Endothelial cell of umbilical vein (primary cell): ENCODE results near the gene AACS. TPM values are rescaled to one million over a fixed set of nuclear protein-coding genes. Genes with fewer than 3 reads are reported as not detected.
"Not testable (repeated sequence)": the region's sequence is repeated elsewhere in the genome, so short reads cannot be mapped to it uniquely, and the experiment has no call there.

Source experiments
- BruUV-seq: library from RNA; stranded (reverse); fragments of 400-500 nt; replicated peaks from 2 replicates; lab custom pipeline; 2021; lab: Mats Ljungman, UMichigan
- CTCF ChIA-PET: fragments of 300-600, 350-600 bp; sonication (Branson Sonifier 250); formaldehyde crosslinking; loops from one replicate; lab custom pipeline; 2021; ENCODE audit warnings: antibody characterized with exemption, inconsistent platforms; lab: Charles Lee
- POLR2A ChIA-PET: fragments of 300-600, 350-600 bp; sonication (Branson Sonifier 250); formaldehyde crosslinking; loops from one replicate; lab custom pipeline; 2021; ENCODE audit warnings: antibody characterized with exemption, inconsistent platforms; lab: Charles Lee
- DNase-seq: peaks from one replicate; pipeline ENCODE4 v3.0.0-alpha.2; 2011; ENCODE audit warnings: low read depth, low spot score
- FAIRE-seq: peaks from 2 replicates; lab custom pipeline; 2011; peaks lifted over from hg19 to GRCh38; lab: Jason Lieb, UNC
- H2AFZ ChIP-seq: 2 replicates; pipeline ENCODE4 v1.6.0; 2012; ENCODE audit warnings: low read depth, low read length, control low read depth, inconsistent platforms
- H3K27ac ChIP-seq: 2 replicates; pipeline ENCODE4 v1.5.1; 2011; ENCODE audit warnings: low read depth, mild to moderate bottlenecking, control low read depth, low read length, moderate library complexity; ENCODE audit not compliant: insufficient read depth
- H3K27me3 ChIP-seq, 2 experiments: 2 replicates each; pipeline versions ENCODE4 v1.6.0 to v1.6.1; 2011; ENCODE audit warnings: low read length in 2 of 2, mixed read lengths in 1 of 2; ENCODE audit not compliant: control insufficient read depth in 2 of 2, insufficient read depth in 2 of 2
- H3K36me3 ChIP-seq, 2 experiments: 2 replicates in 1 of 2; 3 replicates in 1 of 2; pipeline ENCODE4 v1.5.1; 2011; ENCODE audit warnings: low read length in 2 of 2, mild to moderate bottlenecking in 1 of 2, moderate library complexity in 1 of 2; ENCODE audit not compliant: control insufficient read depth in 2 of 2, insufficient read depth in 2 of 2; ENCODE audit errors: extremely low read depth in 1 of 2
- H3K4me1 ChIP-seq: 3 replicates; pipeline ENCODE4 v1.5.1; 2011; ENCODE audit warnings: mild to moderate bottlenecking, low read length; ENCODE audit not compliant: control insufficient read depth, insufficient read depth; ENCODE audit errors: extremely low read depth
- H3K4me2 ChIP-seq: 2 replicates; pipeline ENCODE4 v1.6.1; 2011; ENCODE audit warnings: low read length, control low read depth, mixed read lengths; ENCODE audit not compliant: insufficient read depth
- H3K4me3 ChIP-seq, 3 experiments: fragments of 200-600 bp in 1 of 3; sonication (generic), shearing (Covaris generic) in 1 of 3; replicated peaks in 1 of 3; 2 replicates each; pipeline ENCODE4 v1.5.1; 2011 to 2016; ENCODE audit warnings: control low read depth in 3 of 3, low read length in 3 of 3, mild to moderate bottlenecking in 2 of 3, inconsistent platforms in 1 of 3, low read depth in 1 of 3, moderate library complexity in 1 of 3; ENCODE audit not compliant: insufficient read depth in 1 of 3
- H3K79me2 ChIP-seq: 2 replicates; pipeline ENCODE4 v1.6.0; 2012; ENCODE audit warnings: low read length, inconsistent platforms; ENCODE audit not compliant: control insufficient read depth, insufficient read depth
- H3K9ac ChIP-seq: replicated peaks from 2 replicates; pipeline ENCODE3; 2011; ENCODE audit warnings: low read length, control low read depth; ENCODE audit not compliant: insufficient read depth; ENCODE audit errors: extremely low read depth
- H3K9me1 ChIP-seq: replicated peaks from 3 replicates; pipeline ENCODE4 v1.6.0; 2011; ENCODE audit warnings: mild to moderate bottlenecking, low read length; ENCODE audit not compliant: control insufficient read depth, insufficient read depth; ENCODE audit errors: extremely low read depth
- H3K9me3 ChIP-seq: replicated peaks from 2 replicates; pipeline ENCODE4 v1.5.1; 2012; ENCODE audit warnings: low read length, inconsistent platforms; ENCODE audit not compliant: control insufficient read depth, insufficient read depth
- H4K20me1 ChIP-seq: replicated peaks from 2 replicates; pipeline ENCODE3; 2011; ENCODE audit warnings: mild to moderate bottlenecking, low read length; ENCODE audit not compliant: control insufficient read depth, insufficient read depth; ENCODE audit errors: extremely low read depth
- CTCF ChIP-seq, 2 donors: IDR thresholded peaks; 1 replicate in 1 of 2; 2 replicates in 1 of 2; pipeline ENCODE4 v1.5.1; 2011; ENCODE audit warnings: low read length in 2 of 2, mild to moderate bottlenecking in 2 of 2, moderate library complexity in 2 of 2, control low read depth in 1 of 2, inconsistent platforms in 1 of 2, low read depth in 1 of 2; ENCODE audit not compliant: insufficient read depth in 1 of 2; ENCODE audit errors: extremely low read depth in 1 of 2
- EZH2 ChIP-seq: IDR thresholded peaks from 2 replicates; pipeline ENCODE4 v1.6.1; 2012; ENCODE audit warnings: borderline replicate concordance, low read depth, mild to moderate bottlenecking, moderate library complexity, low read length, inconsistent platforms; ENCODE audit not compliant: severe bottlenecking
- FOS ChIP-seq: IDR thresholded peaks from 2 replicates; pipeline ENCODE4 v1.6.1; 2011; ENCODE audit warnings: mild to moderate bottlenecking, low read length, moderate library complexity, borderline replicate concordance; ENCODE audit not compliant: insufficient read depth
- GATA2 ChIP-seq: IDR thresholded peaks from 2 replicates; pipeline ENCODE4 v1.7.0; 2011; ENCODE audit warnings: low read depth, mild to moderate bottlenecking, moderate library complexity, mixed read lengths, low read length; ENCODE audit not compliant: insufficient read length, insufficient read depth
- JUN ChIP-seq: IDR thresholded peaks from 2 replicates; pipeline ENCODE4 v1.6.1; 2011; ENCODE audit warnings: borderline replicate concordance, low read depth; ENCODE audit not compliant: insufficient read length, insufficient read depth
- MAX ChIP-seq: IDR thresholded peaks from 2 replicates; pipeline ENCODE4 v1.6.1; 2011; ENCODE audit not compliant: insufficient read depth, insufficient read length
- MYC ChIP-seq: IDR thresholded peaks from one replicate; pipeline ENCODE4 v1.6.1; 2011; ENCODE audit warnings: mild to moderate bottlenecking, low read depth, low read length
- POLR2A ChIP-seq: IDR thresholded peaks from 2 replicates; pipeline ENCODE4 v1.6.1; 2012; ENCODE audit warnings: low read depth, mild to moderate bottlenecking, control low read depth, low read length
- POLR2AphosphoS5 ChIP-seq: IDR thresholded peaks from 2 replicates; pipeline ENCODE4 v1.6.1; 2012; ENCODE audit warnings: low read depth, mild to moderate bottlenecking, control low read depth, low read length, moderate library complexity; ENCODE audit not compliant: insufficient read depth
- dilution Hi-C: fragments of 300-500 bp; cut with MboI; formaldehyde crosslinking; loops from one replicate; pipeline ENCODE4 v1.15.0; 2019; ENCODE audit warnings: low sequenced_read_pairs; ENCODE audit not compliant: extremely low pct_ligation_motif_present
- intact Hi-C: fragments of 100-400 bp; cut with micrococcal nuclease; formaldehyde crosslinking; loops from one replicate; pipeline ENCODE4 v1.10.0; 2022
- polyA plus RNA-seq, 4 experiments: library from polyadenylated mRNA; depleted of rRNA in 3 of 4; stranded (reverse) in 3 of 4; unstranded in 1 of 4; fragments of >200 nt; gene quantifications; 2 replicates each; pipeline versions ENCODE4 v1.2.1 to v1.2.3, GENCODE V29; 2011 to 2012; ENCODE audit warnings: missing spikeins in 1 of 4
- total RNA-seq: library from RNA; stranded (reverse); gene quantifications from 2 replicates; pipeline ENCODE4 v1.2.3, GENCODE V29; 2021

Gene AACS
- total and polyA plus RNA-seq, 2 donors (not counting 3 experiments of a cell fraction or from before 2014, with no cell fraction given) = 34.7 to 40.3 TPM

GRCh38 chr12:125111403-125111802, 46.2 kb downstream of the AACS start:
- Histone ChIP-seq H3K4me2 (no peak overlapping the region), H3K4me3 (no peak overlapping the region), H3K9ac (no peak overlapping the region), H2AFZ (no peak overlapping the region), H3K9me3 (no peaks in the 10 kb centered on the region), H3K4me1 (no peaks in the 10 kb centered on the region), H3K27me3 (no peaks in the 10 kb centered on the region), H3K9me1 (no peaks in the 10 kb centered on the region), H3K79me2 (no peaks in the 10 kb centered on the region), H4K20me1 (no peaks in the 10 kb centered on the region), H3K36me3 (peaks cover 8 to 22% of the 10 kb centered on the region in 2 experiments), H3K27ac (no peak overlapping the region)
- ChIA-PET POLR2A (no interaction called here), CTCF (no interaction called here)
- no peak for FAIRE-seq
- dilution Hi-C loops (no loop called here), intact Hi-C loops (no loop called here)
- TF ChIP-seq FOS = no peak
- TF ChIP-seq GATA2 = no peak
- TF ChIP-seq MAX = no peak
- TF ChIP-seq JUN = no peak
- TF ChIP-seq POLR2A = no peak
- no peak for TF ChIP-seq CTCF (IDR thresholded peaks at IDR 0.05; ENCODE audit: extremely low read depth in 1 of 2, insufficient read depth in 1 of 2, low read depth in 1 of 2, low read length in 2 of 2)
- TF ChIP-seq POLR2AphosphoS5 = no peak
- no peak for TF ChIP-seq MYC
- TF ChIP-seq EZH2 = no peak
- no TSS peak for BruUV-seq
- no peak for DNase-seq

GRCh38 chr12:125112614-125113013, 47.4 kb downstream of the AACS start:
- DNase-seq, H3K27ac ChIP-seq, H3K9ac ChIP-seq, FAIRE-seq, H3K4me2 ChIP-seq, BruUV-seq, H4K20me1 ChIP-seq, H3K4me3 ChIP-seq, H3K27me3 ChIP-seq, H3K9me3 ChIP-seq, H3K79me2 ChIP-seq, H3K4me1 ChIP-seq, POLR2A ChIA-PET, intact Hi-C loops, CTCF ChIA-PET, dilution Hi-C loops, H2AFZ ChIP-seq, H3K9me1 ChIP-seq: not testable (repeated sequence)
- peaks cover 4 to 22% of the 10 kb centered on the region in 2 experiments for H3K36me3 ChIP-seq
